ENCODE results near the gene GRIN2A. TPM values are rescaled to one million over a fixed set of nuclear protein-coding genes. Genes with fewer than 3 reads are reported as not detected.

Gene GRIN2A
- total and polyA plus RNA-seq, 2 experiments from 2014 or later: 0.42 to 5.5 TPM

GRCh38 chr16:10213748-10214147 is 31.5 kb upstream of the GRIN2A start:
- H3K27me3 ChIP-seq: no peaks in the 10 kb centered on the region
- H3K27ac ChIP-seq: no peak overlapping the region
- TF ChIP-seq CTCF (IDR thresholded peaks at IDR 0.05; ENCODE audit: low read depth, low read length): no peak

GRCh38 chr16:10210944-10211343 is 28.7 kb upstream of the GRIN2A start:
- no peaks in the 10 kb centered on the region for H3K9me3 ChIP-seq (ENCODE audit: low read depth)

More at GRCh38 chr16:10213748-10214147, 31.5 kb upstream of the GRIN2A start:
- no peak for DNase-seq (ENCODE audit: low read depth in 1 of 2, low spot score in 1 of 2)
- Histone ChIP-seq H3K4me3 (no peak overlapping the region), H3K4me1 (ENCODE audit: low read depth) (no peaks in the 10 kb centered on the region), H3K9me3 (ENCODE audit: low read depth) (no peaks in the 10 kb centered on the region), H3K36me3 (no peaks in the 10 kb centered on the region)

GRCh38 chr16:10206865-10207264 is 24.6 kb upstream of the GRIN2A start:
- no peak overlapping the region for H3K4me3 ChIP-seq

More at GRCh38 chr16:10210944-10211343, 28.7 kb upstream of the GRIN2A start:
- Histone ChIP-seq H3K27me3 (no peaks in the 10 kb centered on the region), H3K36me3 (no peaks in the 10 kb centered on the region), H3K4me1 (ENCODE audit: low read depth) (no peaks in the 10 kb centered on the region), H3K4me3 (no peak overlapping the region), H3K27ac (no peak overlapping the region)
- no peak for TF ChIP-seq CTCF (IDR thresholded peaks at IDR 0.05; ENCODE audit: low read depth, low read length)
- no peak for DNase-seq (ENCODE audit: low read depth in 1 of 2, low spot score in 1 of 2)

GRCh38 chr16:10206215-10206614 is 24.0 kb upstream of the GRIN2A start:
- no peak for TF ChIP-seq CTCF (IDR thresholded peaks at IDR 0.05; ENCODE audit: low read depth, low read length)
- Histone ChIP-seq H3K36me3 (no peaks in the 10 kb centered on the region), H3K4me1 (ENCODE audit: low read depth) (no peaks in the 10 kb centered on the region), H3K27me3 (no peaks in the 10 kb centered on the region), H3K9me3 (ENCODE audit: low read depth) (no peaks in the 10 kb centered on the region), H3K4me3 (no peak overlapping the region), H3K27ac (no peak overlapping the region)
- DNase-seq (ENCODE audit: low read depth in 1 of 2, low spot score in 1 of 2): no peak

More at GRCh38 chr16:10206865-10207264, 24.6 kb upstream of the GRIN2A start:
- Histone ChIP-seq H3K4me1 (ENCODE audit: low read depth) (no peaks in the 10 kb centered on the region), H3K27me3 (no peaks in the 10 kb centered on the region), H3K27ac (no peak overlapping the region), H3K9me3 (ENCODE audit: low read depth) (no peaks in the 10 kb centered on the region), H3K36me3 (no peaks in the 10 kb centered on the region)
- DNase-seq (ENCODE audit: low read depth in 1 of 2, low spot score in 1 of 2): no peak
- no peak for TF ChIP-seq CTCF (IDR thresholded peaks at IDR 0.05; ENCODE audit: low read depth, low read length)

- H3K27ac ChIP-seq: no peak overlapping the region
- no peak overlapping the region for H3K4me3 ChIP-seq
- DNase-seq (ENCODE audit: low read depth in 1 of 2, low spot score in 1 of 2): no peak
- H3K36me3 ChIP-seq: no peaks in the 10 kb centered on the region
- H3K4me1 ChIP-seq (ENCODE audit: low read depth): no peaks in the 10 kb centered on the region
- no peak for TF ChIP-seq CTCF (IDR thresholded peaks at IDR 0.05; ENCODE audit: low read depth, low read length)
- H3K27me3 ChIP-seq: no peaks in the 10 kb centered on the region
- H3K9me3 ChIP-seq (ENCODE audit: low read depth): no peaks in the 10 kb centered on the region
These were observed 23.5 kb upstream of the GRIN2A start for GRCh38 chr16:10205688-10206087.

- H3K9me3 ChIP-seq (ENCODE audit: low read depth): no peaks in the 10 kb centered on the region
- no peaks in the 10 kb centered on the region for H3K4me1 ChIP-seq (ENCODE audit: low read depth)
- DNase-seq (ENCODE audit: low read depth in 1 of 2, low spot score in 1 of 2): no peak
- no peaks in the 10 kb centered on the region for H3K27me3 ChIP-seq
- H3K36me3 ChIP-seq: no peaks in the 10 kb centered on the region
- H3K27ac ChIP-seq: no peak overlapping the region
- no peak for TF ChIP-seq CTCF (IDR thresholded peaks at IDR 0.05; ENCODE audit: low read depth, low read length)
- no peak overlapping the region for H3K4me3 ChIP-seq
These were observed 20.4 kb upstream of the GRIN2A start for GRCh38 chr16:10202649-10203048.

Data from cardiac muscle cell (in vitro differentiated cells and primary cell).